OCI-LY7 (cell line): Measurements from ENCODE around the gene ZSWIM8. TPM values are rescaled to one million over a fixed set of nuclear protein-coding genes. Genes with fewer than 3 reads are reported as not detected.
"Not testable (repeated sequence)": the region's sequence is repeated elsewhere in the genome, so short reads cannot be mapped to it uniquely, and the experiment has no call there.

Source experiments
- BruUV-seq: library from RNA; stranded (reverse); fragments of 400-500 nt; replicated peaks from 2 replicates; lab custom pipeline; 2021; lab: Mats Ljungman, UMichigan
- CTCF ChIA-PET: fragments of 300-600 bp; sonication (Branson Sonifier 250); formaldehyde crosslinking; loops from one replicate; lab custom pipeline; 2022; ENCODE audit warnings: antibody characterized with exemption; ENCODE audit not compliant: unreplicated experiment; lab: Charles Lee
- POLR2A ChIA-PET: fragments of 300-600 bp; sonication (Branson Sonifier 250); formaldehyde crosslinking; loops from one replicate; lab custom pipeline; 2022; ENCODE audit warnings: antibody characterized with exemption; lab: Charles Lee
- DNase-seq: peaks from one replicate; pipeline ENCODE4 v3.0.0-alpha.2; 2015; ENCODE audit warnings: low spot score
- H2AFZ ChIP-seq: fragments of 200-600 bp; sonication (generic), shearing (Covaris generic); 2 replicates; pipeline ENCODE4 v1.6.1; 2014; ENCODE audit warnings: mild to moderate bottlenecking, antibody characterized with exemption, low read length, moderate library complexity
- H3K27ac ChIP-seq: fragments of 200-600 bp; sonication (generic); 2 replicates; pipeline ENCODE4 v1.5.1; 2014; ENCODE audit warnings: mixed run types, low read depth, mild to moderate bottlenecking, moderate library complexity, low read length, inconsistent platforms; ENCODE audit not compliant: poor library complexity, severe bottlenecking
- H3K36me3 ChIP-seq: fragments of 200-600 bp; sonication (generic); 2 replicates; pipeline ENCODE4 v1.6.1; 2014; ENCODE audit warnings: mild to moderate bottlenecking, antibody characterized with exemption, low read length, moderate library complexity, mixed read lengths; ENCODE audit not compliant: insufficient read depth
- H3K4me1 ChIP-seq: fragments of 200-600 bp; sonication (generic); 2 replicates; pipeline ENCODE4 v1.5.1; 2014; ENCODE audit warnings: mild to moderate bottlenecking, low read length; ENCODE audit not compliant: insufficient read depth, poor library complexity, severe bottlenecking
- H3K4me2 ChIP-seq: fragments of 200-600 bp; sonication (generic); 2 replicates; pipeline ENCODE4 v1.6.1; 2014; ENCODE audit warnings: mild to moderate bottlenecking, low read length
- H3K4me3 ChIP-seq: fragments of 200-600 bp; sonication (generic); 2 replicates; pipeline ENCODE4 v1.5.1; 2014; ENCODE audit warnings: mild to moderate bottlenecking, low read depth, low read length; ENCODE audit not compliant: poor library complexity, severe bottlenecking
- H3K79me2 ChIP-seq: fragments of 200-600 bp; sonication (generic); 2 replicates; pipeline ENCODE4 v1.6.1; 2016; ENCODE audit warnings: low read depth, mild to moderate bottlenecking, low read length, moderate library complexity, mixed read lengths; ENCODE audit not compliant: insufficient read depth
- H3K9me2 ChIP-seq: fragments of 200-600 bp; sonication (generic); 2 replicates; pipeline ENCODE4 v1.6.1; 2016; ENCODE audit warnings: mild to moderate bottlenecking, low read length, mixed read lengths; ENCODE audit not compliant: insufficient read depth
- H3K9me3 ChIP-seq: fragments of 200-600 bp; sonication (generic); 2 replicates; pipeline ENCODE4 v1.6.1; 2014; ENCODE audit warnings: mild to moderate bottlenecking, mixed run types, low read length, mixed read lengths
- H4K20me1 ChIP-seq: fragments of 200-600 bp; sonication (generic); 2 replicates; pipeline ENCODE4 v1.6.1; 2014; ENCODE audit warnings: mild to moderate bottlenecking, antibody characterized with exemption, low read length, moderate library complexity, mixed read lengths; ENCODE audit not compliant: insufficient read depth
- EZH2phosphoT487 ChIP-seq: fragments of 200-600 bp; sonication (generic); IDR thresholded peaks from 2 replicates; pipeline ENCODE4 v1.6.1; 2018; ENCODE audit warnings: low read depth, borderline replicate concordance, mild to moderate bottlenecking, mixed run types, antibody characterized with exemption, low read length, moderate library complexity, mixed read lengths
- intact Hi-C: fragments of 100-400 bp; cut with micrococcal nuclease; formaldehyde crosslinking; loops from one replicate; pipeline ENCODE4 v1.10.0; 2022; ENCODE audit not compliant: unreplicated experiment
- total RNA-seq, 2 experiments: library from RNA; depleted of rRNA in 1 of 2; stranded (reverse); fragments of >200 nt in 1 of 2; shearing (Covaris generic) in 1 of 2; gene quantifications; 2 replicates each; pipeline ENCODE4 v1.2.3, GENCODE V29; 2014 to 2022
- TF ChIP-seq, protein P1 (sequence below): fragments of 200-600 bp; sonication (generic); conservative IDR thresholded peaks from 2 replicates; pipeline ENCODE4 v1.5.1; 2014; ENCODE audit warnings: mild to moderate bottlenecking, antibody characterized with exemption, low read length, moderate library complexity, mixed read lengths

Gene ZSWIM8
- total RNA-seq, 2 experiments from 2014 or later: 22.0 to 52.6 TPM

- intact Hi-C loops: loop anchor here (2.0 kb wide), 1 partner anchor 15 kb away; the partner anchor contains the start of gene NDST2
- POLR2A ChIA-PET, H3K9me2 ChIP-seq, H3K4me2 ChIP-seq, H3K9me3 ChIP-seq, H4K20me1 ChIP-seq, H2AFZ ChIP-seq, H3K27ac ChIP-seq, BruUV-seq, H3K4me1 ChIP-seq, H3K79me2 ChIP-seq, H3K4me3 ChIP-seq, CTCF ChIA-PET, DNase-seq: not testable (repeated sequence)
- H3K36me3 ChIP-seq: peaks cover 76% of the 10 kb centered on the region
These were observed 10.6 kb downstream of the ZSWIM8 start for GRCh38 chr10:73796035-73796434.

GRCh38 chr10:73796766-73797165 lies 11.4 kb downstream of the ZSWIM8 start:
- H3K9me2 ChIP-seq: no peaks in the 10 kb centered on the region
- no peak overlapping the region for H3K4me3 ChIP-seq
- no peaks in the 10 kb centered on the region for H3K79me2 ChIP-seq
- H3K4me2 ChIP-seq: no peak overlapping the region
- H4K20me1 ChIP-seq: no peaks in the 10 kb centered on the region
- H3K36me3 ChIP-seq: peaks cover 76% of the 10 kb centered on the region
- ChIA-PET CTCF (no interaction called here), POLR2A (interaction anchor here (1.5 kb wide), 1 partner anchor 13 kb away, joined by 3 read pairs; no protein-coding TSS in a partner anchor)
- DNase-seq: no peak
- no peaks in the 10 kb centered on the region for H3K4me1 ChIP-seq
- H3K9me3 ChIP-seq: no peaks in the 10 kb centered on the region
- BruUV-seq: no TSS peak
- H2AFZ ChIP-seq: no peak overlapping the region
- no peak overlapping the region for H3K27ac ChIP-seq
- intact Hi-C loops: loop anchor here (2.0 kb wide), 1 partner anchor 14 kb away; the partner anchor contains the start of gene NDST2
- TF ChIP-seq, protein P1, sequence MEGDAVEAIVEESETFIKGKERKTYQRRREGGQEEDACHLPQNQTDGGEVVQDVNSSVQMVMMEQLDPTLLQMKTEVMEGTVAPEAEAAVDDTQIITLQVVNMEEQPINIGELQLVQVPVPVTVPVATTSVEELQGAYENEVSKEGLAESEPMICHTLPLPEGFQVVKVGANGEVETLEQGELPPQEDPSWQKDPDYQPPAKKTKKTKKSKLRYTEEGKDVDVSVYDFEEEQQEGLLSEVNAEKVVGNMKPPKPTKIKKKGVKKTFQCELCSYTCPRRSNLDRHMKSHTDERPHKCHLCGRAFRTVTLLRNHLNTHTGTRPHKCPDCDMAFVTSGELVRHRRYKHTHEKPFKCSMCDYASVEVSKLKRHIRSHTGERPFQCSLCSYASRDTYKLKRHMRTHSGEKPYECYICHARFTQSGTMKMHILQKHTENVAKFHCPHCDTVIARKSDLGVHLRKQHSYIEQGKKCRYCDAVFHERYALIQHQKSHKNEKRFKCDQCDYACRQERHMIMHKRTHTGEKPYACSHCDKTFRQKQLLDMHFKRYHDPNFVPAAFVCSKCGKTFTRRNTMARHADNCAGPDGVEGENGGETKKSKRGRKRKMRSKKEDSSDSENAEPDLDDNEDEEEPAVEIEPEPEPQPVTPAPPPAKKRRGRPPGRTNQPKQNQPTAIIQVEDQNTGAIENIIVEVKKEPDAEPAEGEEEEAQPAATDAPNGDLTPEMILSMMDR: no peak
- no peak for TF ChIP-seq EZH2phosphoT487

DNA sequence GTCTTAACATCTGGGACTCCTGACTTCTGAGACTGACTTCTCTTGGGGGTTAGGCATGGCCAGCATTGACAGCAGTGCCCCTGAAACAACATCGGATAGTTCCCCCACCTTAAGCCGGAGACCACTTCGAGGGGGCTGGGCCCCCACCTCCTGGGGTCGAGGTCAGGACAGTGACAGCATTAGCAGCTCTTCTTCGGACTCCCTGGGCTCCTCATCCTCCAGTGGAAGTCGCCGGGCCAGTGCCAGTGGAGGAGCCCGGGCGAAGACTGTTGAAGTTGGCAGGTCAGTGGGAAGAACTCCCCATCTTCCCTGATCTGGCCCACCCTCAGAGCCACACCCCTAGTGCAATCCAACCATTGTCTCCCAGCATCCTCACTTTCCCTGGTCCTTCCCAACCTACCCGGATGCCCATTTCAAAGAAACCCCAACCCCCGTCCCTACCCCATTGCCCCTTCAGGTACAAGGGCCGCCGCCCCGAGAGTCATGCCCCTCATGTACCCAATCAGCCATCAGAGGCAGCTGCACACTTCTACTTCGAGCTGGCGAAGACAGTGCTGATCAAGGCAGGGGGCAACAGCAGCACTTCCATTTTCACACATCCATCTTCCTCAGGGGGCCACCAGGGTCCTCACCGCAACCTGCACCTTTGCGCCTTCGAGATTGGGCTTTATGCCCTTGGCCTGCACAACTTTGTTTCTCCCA lies 12.1 kb downstream of the ZSWIM8 start:
- no peaks in the 10 kb centered on the region for H3K79me2 ChIP-seq
- no peak overlapping the region for H3K27ac ChIP-seq
- CTCF ChIA-PET: no interaction called here
- DNase-seq: no peak
- H3K9me2 ChIP-seq: no peaks in the 10 kb centered on the region
- no peaks in the 10 kb centered on the region for H3K4me1 ChIP-seq
- H3K36me3 ChIP-seq: peaks cover 76% of the 10 kb centered on the region
- H3K4me3 ChIP-seq: no peak overlapping the region
- TF ChIP-seq, protein P1: no peak
- no peak for TF ChIP-seq EZH2phosphoT487
- no peaks in the 10 kb centered on the region for H3K9me3 ChIP-seq
- H4K20me1 ChIP-seq: no peaks in the 10 kb centered on the region
- no TSS peak for BruUV-seq
- intact Hi-C loops: loop anchor here (2.0 kb wide), 1 partner anchor 13 kb away; the partner anchor contains the start of gene NDST2
- POLR2A ChIA-PET: interaction anchor here (1.2 to 1.5 kb wide), 2 partner anchors 10 to 12 kb away, joined by 3 read pairs; no protein-coding TSS in a partner anchor
- H2AFZ ChIP-seq: no peak overlapping the region
- H3K4me2 ChIP-seq: no peak overlapping the region
